HUDEP-2 (cell line): Measurements from ENCODE around the gene SEC22B.
"Not testable (repeated sequence)": the region's sequence is repeated elsewhere in the genome, so short reads cannot be mapped to it uniquely, and the experiment has no call there.

Experiments
- DNase-seq, 76 experiments: peaks; one replicate each; lab custom pipeline; 2025; ENCODE audit not compliant: unreplicated experiment in 76 of 76; lab: John Stamatoyannopoulos, UW

SEC22B gene

GRCh38 chr1:120149420-120150059 lies 26.8 kb downstream of the SEC22B start:
- DNase-seq: not testable (repeated sequence)

- DNase-seq: not testable (repeated sequence)
These were observed 30.5 kb downstream of the SEC22B start for GRCh38 chr1:120145806-120146205.

- DNase-seq: not testable (repeated sequence)
These were observed 31.7 kb downstream of the SEC22B start for GRCh38 chr1:120144626-120145025.

- DNase-seq: not testable (repeated sequence)
These were observed 32.2 kb downstream of the SEC22B start for GRCh38 chr1:120144169-120144568.

GRCh38 chr1:120143334-120143733 lies 33.0 kb downstream of the SEC22B start:
- not testable (repeated sequence) for DNase-seq

- DNase-seq: not testable (repeated sequence)
These were observed 33.6 kb downstream of the SEC22B start for GRCh38 chr1:120142512-120143263.

- DNase-seq: not testable (repeated sequence)
These were observed 34.5 kb downstream of the SEC22B start for GRCh38 chr1:120141865-120142264.

GRCh38 chr1:120140656-120141265 lies 35.6 kb downstream of the SEC22B start:
- DNase-seq: not testable (repeated sequence)

GRCh38 chr1:120136086-120136485 lies 40.2 kb downstream of the SEC22B start:
- DNase-seq: not testable (repeated sequence)

- not testable (repeated sequence) for DNase-seq
These were observed 42.4 kb downstream of the SEC22B start for GRCh38 chr1:120133928-120134325.

- no peak for DNase-seq
These were observed 42.9 kb downstream of the SEC22B start for GRCh38 chr1:120133228-120133927.

- DNase-seq: not testable (repeated sequence)
These were observed 43.9 kb downstream of the SEC22B start for GRCh38 chr1:120132406-120132763.

GRCh38 chr1:120131611-120132405 lies 44.5 kb downstream of the SEC22B start:
- not testable (repeated sequence) for DNase-seq

GRCh38 chr1:120127921-120128320 lies 48.4 kb downstream of the SEC22B start:
- not testable (repeated sequence) for DNase-seq

- not testable (repeated sequence) for DNase-seq
These were observed 50.1 kb downstream of the SEC22B start for GRCh38 chr1:120126216-120126615.

GRCh38 chr1:120124628-120125027 lies 51.7 kb downstream of the SEC22B start:
- not testable (repeated sequence) for DNase-seq

GRCh38 chr1:120123813-120124510 lies 52.4 kb downstream of the SEC22B start:
- not testable (repeated sequence) for DNase-seq

- not testable (repeated sequence) for DNase-seq
These were observed 53.9 kb downstream of the SEC22B start for GRCh38 chr1:120122262-120122893.

GRCh38 chr1:120121830-120122229 lies 54.5 kb downstream of the SEC22B start:
- not testable (repeated sequence) for DNase-seq
